H1 (cell line): Measurements from ENCODE around the gene RBM5. TPM values are rescaled to one million over a fixed set of nuclear protein-coding genes. Genes with fewer than 3 reads are reported as not detected.

Experiments used
- CTCF ChIA-PET: fragments of 300-600 bp; sonication (Branson Sonifier 250); formaldehyde crosslinking; loops from one replicate; lab custom pipeline; 2021; ENCODE audit not compliant: partially characterized antibody; lab: Charles Lee
- POLR2A ChIA-PET: fragments of 300-600 bp; sonication (Branson Sonifier 250); formaldehyde crosslinking; loops from one replicate; lab custom pipeline; 2021; ENCODE audit warnings: inconsistent platforms; ENCODE audit not compliant: partially characterized antibody; lab: Charles Lee
- DNase-seq, 2 experiments: peaks; one replicate each; pipeline versions ENCODE4 v3.0.0 to v3.0.0-alpha.2; 2010 to 2022; ENCODE audit warnings: low spot score in 2 of 2, low read depth in 1 of 2, mixed read lengths in 1 of 2
- FAIRE-seq: peaks from 2 replicates; lab custom pipeline; 2011; peaks lifted over from hg19 to GRCh38; lab: Jason Lieb, UNC
- H2AFZ ChIP-seq: 2 replicates; pipeline ENCODE4 v1.8.1; 2012; ENCODE audit warnings: low read length, inconsistent platforms
- H2AK5ac ChIP-seq: 2 replicates; pipeline ENCODE4 v1.6.1; 2013; ENCODE audit warnings: low read depth, low read length
- H2BK120ac ChIP-seq: replicated peaks from 2 replicates; pipeline ENCODE3; 2013; ENCODE audit warnings: low read depth, low read length, inconsistent platforms
- H2BK12ac ChIP-seq: 2 replicates; pipeline ENCODE4 v1.6.1; 2013; ENCODE audit warnings: low read depth, low read length
- H2BK15ac ChIP-seq: 2 replicates; pipeline ENCODE4 v1.6.1; 2013; ENCODE audit warnings: low read length
- H2BK20ac ChIP-seq: 2 replicates; pipeline ENCODE4 v1.6.1; 2013; ENCODE audit warnings: low read length
- H2BK5ac ChIP-seq: 2 replicates; pipeline ENCODE4 v1.6.1; 2013; ENCODE audit warnings: low read depth, low read length
- H3K14ac ChIP-seq: 2 replicates; pipeline ENCODE4 v1.6.1; 2013; ENCODE audit warnings: inconsistent platforms; ENCODE audit not compliant: insufficient read length
- H3K18ac ChIP-seq: 2 replicates; pipeline ENCODE4 v1.6.1; 2013; ENCODE audit warnings: low read length; ENCODE audit errors: extremely low read depth
- H3K23ac ChIP-seq: 2 replicates; pipeline ENCODE4 v1.6.1; 2013; ENCODE audit warnings: inconsistent platforms; ENCODE audit not compliant: insufficient read length
- H3K23me2 ChIP-seq: 2 replicates; pipeline ENCODE4 v1.6.1; 2013; ENCODE audit warnings: low read depth, low read length
- H3K27ac ChIP-seq: 2 replicates; pipeline ENCODE4 v1.6.1; 2011; ENCODE audit warnings: low read depth, low read length, inconsistent platforms
- H3K27me3 ChIP-seq, 4 experiments: replicated peaks in 1 of 4; 1 replicate in 1 of 4; 2 replicates in 3 of 4; pipeline versions ENCODE4 v1.6.1 to v1.8.1; 2011 to 2013; ENCODE audit warnings: low read length in 3 of 4, mild to moderate bottlenecking in 3 of 4, inconsistent platforms in 2 of 4, mixed read lengths in 2 of 4, moderate library complexity in 1 of 4; ENCODE audit not compliant: control insufficient read depth in 3 of 4, insufficient read depth in 3 of 4; ENCODE audit errors: extremely low read depth in 1 of 4
- H3K36me3 ChIP-seq, 4 experiments: 2 replicates each; pipeline versions ENCODE4 v1.6.1 to v1.8.1; 2011 to 2013; ENCODE audit warnings: mild to moderate bottlenecking in 4 of 4, low read length in 3 of 4, moderate library complexity in 2 of 4, control low read depth in 1 of 4, inconsistent platforms in 1 of 4; ENCODE audit not compliant: insufficient read depth in 4 of 4, control insufficient read depth in 2 of 4
- H3K4ac ChIP-seq: replicated peaks from 2 replicates; pipeline ENCODE3; 2013; ENCODE audit warnings: low read length, low read depth, mixed read lengths, inconsistent platforms; ENCODE audit not compliant: insufficient read length
- H3K4me1 ChIP-seq, 4 experiments: replicated peaks in 1 of 4; 1 replicate in 1 of 4; 2 replicates in 3 of 4; pipeline versions ENCODE4 v1.6.1 to v1.8.1; 2011 to 2013; ENCODE audit warnings: low read length in 3 of 4, inconsistent platforms in 2 of 4, mixed read lengths in 1 of 4; ENCODE audit not compliant: insufficient read depth in 4 of 4, control insufficient read depth in 3 of 4
- H3K4me2 ChIP-seq, 2 experiments: 2 replicates each; pipeline versions ENCODE4 v1.6.1 to v1.8.1; 2011 to 2013; ENCODE audit warnings: low read depth in 2 of 2, low read length in 2 of 2, control low read depth in 1 of 2, inconsistent platforms in 1 of 2, mild to moderate bottlenecking in 1 of 2; ENCODE audit not compliant: insufficient read depth in 1 of 2
- H3K4me3 ChIP-seq, 4 experiments: fragments of 200-600, 300-600 bp in 1 of 4; sonication (generic), shearing (Covaris generic), sonication (Bioruptor Twin) in 1 of 4; 2 replicates each; pipeline versions ENCODE4 v1.5.1 to v1.8.1; 2011 to 2016; ENCODE audit warnings: low read length in 4 of 4, low read depth in 3 of 4, control low read depth in 2 of 4, inconsistent platforms in 2 of 4, mild to moderate bottlenecking in 2 of 4, mixed read lengths in 1 of 4, moderate library complexity in 1 of 4; ENCODE audit not compliant: insufficient read depth in 2 of 4; ENCODE audit errors: extremely low read depth in 1 of 4
- H3K56ac ChIP-seq: replicated peaks from 2 replicates; pipeline ENCODE3; 2013; ENCODE audit warnings: low read depth, mild to moderate bottlenecking, mixed read lengths, low read length, inconsistent platforms; ENCODE audit not compliant: insufficient read length
- H3K79me1 ChIP-seq: 2 replicates; pipeline ENCODE4 v1.6.1; 2013; ENCODE audit warnings: low read depth, low read length, control low read depth
- H3K79me2 ChIP-seq, 2 experiments: 2 replicates each; pipeline versions ENCODE4 v1.6.1 to v1.8.1; 2012 to 2013; ENCODE audit warnings: low read length in 2 of 2, mild to moderate bottlenecking in 2 of 2, inconsistent platforms in 1 of 2; ENCODE audit not compliant: insufficient read depth in 2 of 2, control insufficient read depth in 1 of 2
- H3K9ac ChIP-seq, 4 experiments: replicated peaks in 1 of 4; 1 replicate in 1 of 4; 2 replicates in 3 of 4; pipeline versions ENCODE4 v1.6.1 to v1.8.1; 2011 to 2013; ENCODE audit warnings: low read depth in 3 of 4, low read length in 3 of 4, control low read depth in 2 of 4, mild to moderate bottlenecking in 2 of 4, moderate library complexity in 2 of 4, inconsistent platforms in 1 of 4; ENCODE audit errors: extremely low read depth in 1 of 4
- H3K9me3 ChIP-seq, 2 experiments: 2 replicates each; pipeline versions ENCODE4 v1.6.1 to v1.8.1; 2012 to 2013; ENCODE audit warnings: mild to moderate bottlenecking in 2 of 2, moderate library complexity in 2 of 2, control low read depth in 1 of 2, inconsistent platforms in 1 of 2, low read depth in 1 of 2, low read length in 1 of 2, mixed read lengths in 1 of 2; ENCODE audit not compliant: insufficient read depth in 2 of 2
- H4K20me1 ChIP-seq, 2 experiments: replicated peaks in 1 of 2; 2 replicates each; pipeline versions ENCODE3 to v1.8.1; 2011 to 2013; ENCODE audit warnings: inconsistent platforms in 2 of 2, low read length in 2 of 2, mild to moderate bottlenecking in 1 of 2; ENCODE audit not compliant: insufficient read depth in 2 of 2, control insufficient read depth in 1 of 2
- H4K5ac ChIP-seq: 2 replicates; pipeline ENCODE4 v1.6.1; 2013; ENCODE audit warnings: low read length, low read depth, mixed read lengths, inconsistent platforms; ENCODE audit not compliant: insufficient read length
- H4K8ac ChIP-seq: 2 replicates; pipeline ENCODE4 v1.8.0; 2013; ENCODE audit warnings: mild to moderate bottlenecking, moderate library complexity, low read length, inconsistent platforms; ENCODE audit not compliant: insufficient read depth; ENCODE audit errors: extremely low read depth
- H4K91ac ChIP-seq: replicated peaks from 2 replicates; pipeline ENCODE3; 2013; ENCODE audit warnings: low read length, mixed read lengths, inconsistent platforms; ENCODE audit not compliant: insufficient read length
- ATF2 ChIP-seq: IDR thresholded peaks from 2 replicates; pipeline ENCODE4 v1.6.1; 2012; ENCODE audit warnings: low read length, inconsistent platforms
- CHD2 ChIP-seq: IDR thresholded peaks from 2 replicates; pipeline ENCODE4 v1.6.1; 2012; ENCODE audit warnings: low read length, improper control_type of control experiment
- EZH2 ChIP-seq: fragments of 200-600 bp; sonication (generic); IDR thresholded peaks from 2 replicates; pipeline ENCODE4 v1.7.1; 2012; ENCODE audit warnings: low read depth, mild to moderate bottlenecking, moderate library complexity, low read length, inconsistent platforms; ENCODE audit not compliant: severe bottlenecking
- FOSL1 ChIP-seq: IDR thresholded peaks from 2 replicates; pipeline ENCODE4 v1.6.1; 2011; ENCODE audit warnings: mild to moderate bottlenecking, low read depth, low read length, moderate library complexity; ENCODE audit not compliant: insufficient read depth
- JUN ChIP-seq: IDR thresholded peaks from 2 replicates; pipeline ENCODE4 v1.6.1; 2011; ENCODE audit warnings: low read depth, mild to moderate bottlenecking, improper control_type of control experiment, low read length
- KDM5A ChIP-seq: fragments of 200-600 bp; IDR thresholded peaks from 2 replicates; pipeline ENCODE4 v1.7.1; 2012; ENCODE audit warnings: mild to moderate bottlenecking, low read length, inconsistent platforms, mixed read lengths
- RXRA ChIP-seq: IDR thresholded peaks from 2 replicates; pipeline ENCODE4 v1.6.1; 2011; ENCODE audit warnings: low read depth, mild to moderate bottlenecking, low read length, moderate library complexity; ENCODE audit not compliant: insufficient read depth
- SIRT6 ChIP-seq: IDR thresholded peaks from one replicate; pipeline ENCODE4 v1.7.1; 2012; ENCODE audit warnings: low read length, inconsistent platforms
- SP4 ChIP-seq: IDR thresholded peaks from 2 replicates; pipeline ENCODE4 v1.6.1; 2012; ENCODE audit warnings: low read length, inconsistent platforms
- SRF ChIP-seq: IDR thresholded peaks from 2 replicates; pipeline ENCODE4 v1.6.1; 2011; ENCODE audit warnings: mild to moderate bottlenecking, low read depth, low read length, moderate library complexity
- WGBS, 2 experiments: shearing (Covaris generic) in 1 of 2; methylation state at CpG; one replicate each; pipeline versions ENCODE4 v1.1.6 to v1.1.7; 2013 to 2015; ENCODE audit warnings: low lambda C conversion rate in 2 of 2, mixed read lengths in 2 of 2, inconsistent platforms in 1 of 2, low coverage in 1 of 2, missing lambda C conversion rate in 1 of 2; ENCODE audit not compliant: insufficient replicate concordance in 2 of 2, insufficient coverage in 1 of 2, insufficient read length in 1 of 2; ENCODE audit errors: extremely low coverage in 1 of 2, missing lambda C conversion rate in 1 of 2; 5-methylcytosine and 5-hydroxymethylcytosine counted together
- polyA plus RNA-seq, 7 experiments: library from polyadenylated mRNA; depleted of rRNA in 3 of 7; stranded (reverse) in 5 of 7; unstranded in 2 of 7; fragments of >200 nt in 5 of 7; fragments of 200-250 nt in 2 of 7; gene quantifications; 1 replicate in 5 of 7; 2 replicates in 1 of 7; 4 replicates in 1 of 7; pipeline versions ENCODE4 v1.2.1 to v1.2.3, GENCODE V29; 2011 to 2013; ENCODE audit warnings: missing spikeins in 2 of 7, mixed read lengths in 2 of 7
- total RNA-seq: library from RNA; stranded (reverse); fragmentation: NEBNext Ultra II Directional; extraction: Animal tissue kit (Norgen Biotek cat#: 25700); gene quantifications from 2 replicates; pipeline ENCODE4 v1.2.1, GENCODE V29; 2021

The RBM5 gene
- total and polyA plus RNA-seq, 2 of the 8 experiments (the other 6 are each of a cell fraction or from before 2014, with no cell fraction given): 82.7 to 144 TPM

- Histone ChIP-seq H2BK120ac (no peak overlapping the region), H3K9me3 (no peaks in the 10 kb centered on the region), H4K20me1 (peaks cover 6 to 10% of the 10 kb centered on the region in 2 experiments), H4K8ac (peak overlapping the region; percentile 16; the same call in 1 of the 2 replicates), H3K27ac (no peak overlapping the region), H2BK15ac (0 out of 2 replicates have a peak overlapping the region, but pooled peaks have one; percentile 75), H3K9ac (0 out of 7 replicates have a peak overlapping the region, but pooled peaks of 1 of the 4 experiments have one; percentile 10), H3K4ac (peak overlapping the region; percentile 60), H3K56ac (no peak overlapping the region), H3K79me1 (peaks cover 31% of the 10 kb centered on the region), H4K91ac (peak overlapping the region; percentile 41), H3K23me2 (no peaks in the 10 kb centered on the region), H2BK5ac (0 out of 2 replicates have a peak overlapping the region, but pooled peaks have one; percentile 71), H3K36me3 (peaks cover 7 to 17% (median 10%) of the 10 kb centered on the region in 4 experiments; a peak in 4 of 8 replicates), H2AK5ac (0 out of 2 replicates have a peak overlapping the region, but pooled peaks have one; percentile 19), H2AFZ (no peak overlapping the region), H3K18ac (peak overlapping the region; percentile 60), H3K79me2 (peaks cover 0 to 20% of the 10 kb centered on the region in 2 experiments; a peak in 3 of 4 replicates), H3K27me3 (no peaks in the 10 kb centered on the region), H3K23ac (no peak overlapping the region), H2BK12ac (peak overlapping the region; percentile 60; the same call in 1 of the 2 replicates), H3K4me1 (peaks cover 0 to 26% (median 19%) of the 10 kb centered on the region in 4 experiments; a peak in 6 of 7 replicates), H3K14ac (no peak overlapping the region), H2BK20ac (no peak overlapping the region), H3K4me3 (no peak overlapping the region), H4K5ac (no peak overlapping the region), H3K4me2 (peak overlapping the region in 1 of 2 experiments; percentile 15; a peak in 1 of 4 replicates)
- CTCF ChIA-PET: interaction anchor here (0.8 to 25.0 kb wide), 11 partner anchors 8 to 60 kb away, joined by 3 to 299 read pairs (median 5); partner anchors contain the start of gene GNAT1
- POLR2A ChIA-PET: interaction anchor here (0.6 to 3.3 kb wide), 11 partner anchors 9 to 70 kb away, joined by 3 to 19 read pairs (median 4); no protein-coding TSS in a partner anchor
- no peak for FAIRE-seq
- no peak for DNase-seq
- WGBS, 2 experiments: 81% methylated on average over 14 of the region's 15 CpGs; no CpG with 5 or more reads in 1 of the 2 experiments
- no peak for TF ChIP-seq RXRA
- TF ChIP-seq SIRT6: no peak
- TF ChIP-seq SRF: no peak
- no peak for TF ChIP-seq JUN
- no peak for TF ChIP-seq SP4
- TF ChIP-seq KDM5A: no peak
- TF ChIP-seq ATF2: no peak
- no peak for TF ChIP-seq EZH2
- TF ChIP-seq FOSL1: no peak
- TF ChIP-seq CHD2: no peak
Measured at GRCh38 chr3:50165910-50166538, 77.3 kb downstream of the RBM5 start.
